ENCODE measurements around the gene MAPK13. TPM values are rescaled to one million over a fixed set of nuclear protein-coding genes. Genes with fewer than 3 reads are reported as not detected.

MAPK13 gene
- total and polyA plus RNA-seq, 3 donors from 2014 or later = 57.5 to 109 (median 61.7) TPM

GRCh38 chr6:36094238-36094637 is 36.1 kb upstream of the MAPK13 start:
- Histone ChIP-seq H3K9me3 (no peaks in the 10 kb centered on the region), H3K4me3 (no peak overlapping the region), H3K36me3 (ENCODE audit: low read depth, missing control alignments) (no peaks in the 10 kb centered on the region), H3K27me3 (no peaks in the 10 kb centered on the region), H3K4me1 (peaks cover 8% of the 10 kb centered on the region), H3K27ac (no peak overlapping the region)
- intact Hi-C loops (cut with DNase I; ENCODE audit: low total_unique reads) = loop anchor here (5.0 kb wide), 1 partner anchor 67 kb away; the partner anchor contains the start of gene MAPK14
- WGBS, 2 donors = 91 to 95% methylated on average over 2 of the region's 2 CpGs
- no peak for DNase-seq
- no peak for TF ChIP-seq POLR2A (IDR thresholded peaks at IDR 0.05)
- TF ChIP-seq CTCF (IDR thresholded peaks at IDR 0.05) = no peak

- Histone ChIP-seq H3K36me3 (ENCODE audit: low read depth, missing control alignments) (no peaks in the 10 kb centered on the region), H3K9me3 (no peaks in the 10 kb centered on the region), H3K4me3 (no peak overlapping the region), H3K27ac (no peak overlapping the region), H3K4me1 (peaks cover 12% of the 10 kb centered on the region), H3K27me3 (no peaks in the 10 kb centered on the region)
- WGBS, 2 donors = 10 to 14% methylated on average over 9 of the region's 9 CpGs
- intact Hi-C loops (cut with DNase I; ENCODE audit: low total_unique reads) = loop anchor here (5.0 kb wide), 1 partner anchor 68 kb away; the partner anchor contains the start of gene MAPK14
- peak; percentile 91 for DNase-seq
- TF ChIP-seq CTCF (IDR thresholded peaks at IDR 0.05) = peak; percentile 93 to 95 (median 94)
- no peak for TF ChIP-seq POLR2A (IDR thresholded peaks at IDR 0.05)
Observed at GRCh38 chr6:36094753-36095496, 35.4 kb upstream of the MAPK13 start.

- intact Hi-C loops (cut with DNase I; ENCODE audit: low total_unique reads) = no loop called here
- Histone ChIP-seq H3K27ac (no peak overlapping the region), H3K4me1 (peaks cover 12% of the 10 kb centered on the region), H3K36me3 (ENCODE audit: low read depth, missing control alignments) (no peaks in the 10 kb centered on the region), H3K27me3 (no peaks in the 10 kb centered on the region), H3K9me3 (no peaks in the 10 kb centered on the region), H3K4me3 (no peak overlapping the region)
- 84 to 87% methylated on average over 8 of the region's 8 CpGs for WGBS, 2 donors
- TF ChIP-seq CTCF (IDR thresholded peaks at IDR 0.05) = no peak
- TF ChIP-seq POLR2A (IDR thresholded peaks at IDR 0.05) = no peak
- no peak for DNase-seq
Observed at GRCh38 chr6:36095497-36096391, 34.6 kb upstream of the MAPK13 start.

GRCh38 chr6:36098253-36098919 is 31.9 kb upstream of the MAPK13 start:
- H3K9me3 ChIP-seq = no peaks in the 10 kb centered on the region
- no peak for DNase-seq
- no peak overlapping the region for H3K27ac ChIP-seq
- no peak overlapping the region for H3K4me3 ChIP-seq
- no peaks in the 10 kb centered on the region for H3K36me3 ChIP-seq (ENCODE audit: low read depth, missing control alignments)
- WGBS, 2 donors = 70 to 85% methylated on average over 3 of the region's 3 CpGs
- no peak for TF ChIP-seq CTCF (IDR thresholded peaks at IDR 0.05)
- TF ChIP-seq POLR2A (IDR thresholded peaks at IDR 0.05) = no peak
- H3K27me3 ChIP-seq = no peaks in the 10 kb centered on the region
- intact Hi-C loops (cut with DNase I; ENCODE audit: low total_unique reads) = no loop called here
- H3K4me1 ChIP-seq = peaks cover 12% of the 10 kb centered on the region

All from testis (tissue), 3 donors.